ENCODE measurements around the gene CHMP1A.

Gene CHMP1A

DNA sequence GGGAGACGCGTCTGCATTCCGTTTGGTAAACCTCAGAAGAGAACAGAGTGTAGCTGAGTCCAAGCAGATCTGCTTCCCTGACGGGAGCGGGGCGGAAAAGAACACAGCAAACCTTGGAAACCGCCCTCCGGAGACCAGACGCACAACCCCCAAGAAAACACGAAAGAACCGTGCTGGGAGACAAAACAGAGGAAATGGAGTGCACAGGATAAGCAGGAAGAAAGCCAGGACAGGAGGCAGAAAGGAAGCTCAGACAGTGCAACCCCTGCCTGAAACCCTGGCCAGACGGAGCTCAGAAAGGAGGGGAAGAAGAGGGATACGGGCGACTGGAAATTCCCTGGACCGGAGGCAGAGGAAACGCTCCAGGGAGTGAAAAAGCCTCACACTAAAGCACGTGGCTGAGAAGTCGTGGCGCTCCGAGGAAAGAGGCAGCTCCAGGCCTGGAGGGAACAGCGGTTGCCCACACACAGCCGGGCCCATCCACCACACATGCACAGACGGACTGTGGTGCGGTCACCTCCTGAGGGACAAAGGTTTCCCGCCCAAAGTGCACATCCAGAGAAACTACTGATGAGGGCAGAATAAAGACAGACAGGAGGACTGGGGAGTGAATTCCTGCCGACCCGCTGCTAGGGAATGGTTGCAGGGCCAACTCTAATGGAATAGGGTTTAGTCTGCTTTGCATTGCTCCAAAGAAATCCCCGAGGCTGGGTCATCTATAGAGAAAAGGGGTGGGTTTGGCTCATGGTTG, 33.8 kb downstream of the CHMP1A start:
- DNase-seq, result no peak

DNA sequence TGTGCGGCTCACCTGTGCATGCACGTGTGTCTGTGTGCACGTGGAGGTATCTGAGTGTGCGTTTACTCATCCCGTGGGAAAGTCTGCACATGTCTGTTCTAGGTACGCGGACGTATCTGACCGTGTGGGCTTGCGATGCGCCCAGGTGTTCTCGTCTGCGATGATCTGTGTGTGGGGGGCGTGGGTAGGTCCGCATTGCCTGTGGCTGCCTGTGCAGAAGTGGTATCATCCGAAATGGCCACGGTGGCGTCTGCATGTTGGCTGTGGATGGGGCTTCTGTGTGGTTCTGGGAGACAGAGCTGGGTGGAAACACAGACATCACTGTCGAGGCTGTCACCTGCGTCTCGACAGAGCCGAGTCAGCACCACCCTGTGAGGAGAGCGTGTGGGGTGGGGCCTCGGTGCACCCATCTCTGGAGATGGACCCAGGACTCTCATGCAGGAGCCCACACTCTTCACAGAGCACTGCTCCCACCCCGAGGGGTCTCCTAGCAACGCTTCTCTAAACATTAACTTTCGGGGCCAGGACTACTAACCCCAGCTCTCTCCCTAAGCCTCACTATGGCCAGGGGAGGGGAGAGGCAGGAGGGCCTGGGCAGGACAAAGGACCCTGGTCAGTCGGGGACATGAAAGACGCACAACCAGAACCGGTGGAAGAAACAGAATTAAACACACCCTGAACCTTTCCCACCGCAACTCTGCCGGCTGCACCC, 35.7 kb downstream of the CHMP1A start:
- no peak for DNase-seq

DNA sequence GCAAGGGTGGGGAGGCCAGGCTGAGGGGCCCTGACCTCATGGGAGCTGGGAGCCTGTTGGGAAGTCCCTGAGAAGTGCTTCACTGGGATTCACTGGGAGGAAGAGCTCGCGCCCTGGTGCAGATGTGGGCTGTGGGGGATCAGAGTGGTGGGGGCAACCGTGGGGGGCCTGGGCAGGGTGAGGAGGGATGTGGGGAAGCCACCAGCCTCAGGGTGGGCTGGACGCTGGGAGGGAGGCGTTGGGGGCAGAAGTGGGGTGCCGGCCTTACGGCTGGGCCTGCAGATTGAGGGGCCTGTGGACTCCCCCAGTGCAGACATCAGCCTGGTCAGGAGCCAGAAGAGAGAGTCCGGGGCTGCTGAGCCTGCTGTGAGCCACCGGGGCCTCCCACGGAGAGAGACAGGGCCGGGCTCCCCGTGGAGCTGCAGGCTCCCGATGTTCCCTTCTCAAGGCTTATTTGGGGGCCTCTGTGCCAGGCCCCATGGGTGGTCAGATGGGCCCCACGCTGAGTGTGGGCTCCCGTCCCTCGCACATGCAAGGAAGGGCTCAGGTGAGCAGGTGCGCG, 36.3 kb downstream of the CHMP1A start:
- DNase-seq, result no peak

DNA sequence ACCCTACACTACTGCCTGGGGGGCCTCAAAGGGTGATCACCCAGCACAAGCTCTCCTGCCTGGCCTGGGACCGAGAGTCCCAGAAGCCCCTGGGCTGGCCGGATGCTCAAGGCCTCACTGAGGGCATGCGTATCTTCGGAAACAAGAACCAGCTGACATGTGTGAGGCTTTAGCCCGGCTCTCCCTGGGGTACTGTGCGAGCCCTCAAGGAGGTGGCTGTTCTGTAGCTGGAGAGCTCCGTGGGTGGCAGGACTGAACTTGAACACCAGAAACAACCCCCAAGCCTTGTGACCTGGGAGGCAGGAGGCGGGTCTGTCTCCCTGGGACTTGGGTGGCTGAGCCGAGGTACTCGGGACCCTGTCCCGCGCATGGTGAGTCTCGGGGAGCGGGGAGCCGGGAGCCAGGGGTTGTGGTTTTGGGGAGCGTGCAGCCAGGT, 37.1 kb downstream of the CHMP1A start:
- DNase-seq, result no peak

DNA sequence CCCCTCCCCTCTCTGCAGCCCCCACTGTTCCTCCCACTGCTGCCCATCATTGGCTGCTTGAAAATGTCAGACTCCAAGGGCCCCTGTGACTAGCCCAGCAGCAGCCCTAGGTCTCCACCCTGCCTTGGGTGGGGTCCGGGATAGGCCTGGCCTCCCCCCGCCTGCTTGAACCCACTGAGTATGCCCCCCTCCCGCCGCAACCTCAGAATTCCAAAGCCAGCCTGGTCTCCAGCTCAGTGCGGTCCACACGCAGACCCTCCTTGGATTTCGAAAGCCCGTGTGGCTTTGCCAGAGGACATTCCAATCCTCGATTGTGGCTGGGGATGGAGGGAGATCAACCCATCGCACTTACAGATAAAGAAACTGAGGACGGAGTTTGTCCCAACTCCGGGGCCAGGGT, 37.7 kb downstream of the CHMP1A start:
- no peak for DNase-seq

DNA sequence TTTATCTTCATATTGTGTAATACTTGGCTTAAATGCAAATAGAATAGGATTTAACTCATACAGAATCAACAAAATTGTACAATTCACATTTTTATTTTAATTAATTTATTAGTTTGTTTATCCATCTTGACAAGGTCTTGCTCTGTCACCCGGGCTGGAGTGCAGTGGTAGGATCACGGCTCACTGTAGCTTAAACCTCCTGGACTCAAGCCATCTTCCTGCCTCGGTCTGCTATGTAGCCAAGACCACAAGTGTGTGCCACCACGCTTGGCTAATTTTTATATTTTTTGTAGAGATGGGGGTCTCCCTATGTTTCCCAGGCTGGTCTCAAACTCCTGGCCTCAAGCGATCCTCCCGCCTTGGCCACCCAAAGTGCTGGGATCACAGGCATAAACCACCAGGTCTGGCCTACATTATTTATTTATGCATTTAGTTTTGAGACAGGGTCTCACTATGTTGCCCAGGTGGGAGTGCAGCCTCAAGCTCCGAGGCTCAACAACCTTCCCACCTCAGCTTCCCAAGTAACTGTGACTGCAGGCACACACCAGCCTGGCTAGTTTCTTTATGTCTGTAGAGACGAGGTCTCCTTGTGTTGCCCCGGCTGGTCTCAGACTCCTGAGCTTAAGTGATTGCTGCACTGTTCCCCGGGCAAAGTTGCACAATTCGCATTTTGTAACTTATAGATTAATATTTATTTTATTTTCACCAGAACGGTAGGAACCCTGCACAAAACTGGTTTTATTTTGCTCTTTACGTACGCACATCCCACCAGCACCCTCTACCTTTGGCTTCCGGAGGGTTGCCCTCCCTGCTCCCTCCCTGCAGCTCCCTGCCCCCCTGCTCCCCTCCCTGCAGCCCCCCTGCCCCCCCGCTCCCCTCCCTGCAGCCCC, 39.2 kb downstream of the CHMP1A start:
- no peak for DNase-seq

DNA sequence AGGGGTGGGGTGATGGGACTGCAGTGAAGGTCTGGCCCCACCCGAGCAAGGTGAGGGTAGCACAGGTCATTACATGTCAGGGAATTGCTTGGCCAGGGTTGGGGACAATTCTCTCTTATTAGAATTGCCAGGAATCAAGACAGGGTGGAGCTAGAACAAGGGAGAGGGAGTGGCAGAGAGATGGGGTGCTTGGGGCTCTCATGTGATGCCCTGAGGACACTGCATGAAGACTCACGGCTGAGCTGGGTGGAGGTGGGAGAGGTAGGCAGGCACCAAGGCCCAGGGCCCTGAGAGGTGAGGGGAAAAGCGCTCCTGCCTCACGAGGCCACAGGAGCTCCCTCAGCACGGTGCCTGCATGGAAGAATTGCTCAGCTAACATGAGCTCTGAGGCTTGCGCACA, 40.5 kb downstream of the CHMP1A start:
- no peak for DNase-seq

DNA sequence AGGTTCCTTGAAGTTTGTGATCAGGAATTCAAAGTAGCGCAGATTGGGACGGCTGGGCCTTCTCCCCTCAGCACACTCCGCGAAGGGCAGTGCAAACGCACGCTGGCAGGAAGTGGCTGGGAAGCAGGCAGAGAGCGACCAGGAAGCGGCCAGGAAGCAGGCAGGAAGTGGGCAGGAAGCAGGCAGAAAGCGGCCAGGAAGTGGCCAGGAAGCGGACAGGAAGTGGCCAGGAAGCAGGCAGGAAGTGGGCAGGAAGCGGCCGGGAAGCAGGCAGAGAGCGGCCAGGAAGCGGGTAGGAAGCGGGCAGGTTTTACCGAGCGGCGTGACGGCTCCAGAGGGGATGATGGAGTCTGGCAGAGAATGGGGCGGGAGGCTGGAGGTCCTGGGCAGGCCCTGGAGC, 40.9 kb downstream of the CHMP1A start:
- DNase-seq, result peak; percentile 47

DNA sequence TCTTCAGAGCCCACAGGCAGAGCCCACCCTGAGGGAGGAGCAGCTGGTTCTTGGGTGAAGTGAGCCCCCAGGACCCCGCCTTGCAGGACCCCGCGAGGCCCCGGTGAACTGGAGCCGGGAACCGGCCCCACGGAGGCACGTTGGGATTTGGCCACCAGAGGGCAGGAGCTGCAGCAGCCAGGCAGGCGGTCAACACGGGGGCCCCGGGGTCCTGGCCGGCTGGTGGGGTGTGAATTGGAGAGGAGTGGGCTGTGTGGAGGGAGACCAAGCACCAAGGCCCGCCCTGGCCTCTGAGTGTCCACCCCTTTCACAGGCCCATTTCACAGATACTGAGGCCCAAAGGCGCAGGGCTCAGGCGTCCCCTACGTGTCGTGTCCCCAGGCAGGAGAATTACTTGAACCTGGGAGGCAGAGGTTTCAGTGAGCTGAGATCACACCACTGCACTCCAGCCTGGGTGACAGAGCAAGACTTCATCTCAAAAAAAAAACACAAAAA, 41.9 kb downstream of the CHMP1A start:
- peak; percentile 27 for DNase-seq

DNA sequence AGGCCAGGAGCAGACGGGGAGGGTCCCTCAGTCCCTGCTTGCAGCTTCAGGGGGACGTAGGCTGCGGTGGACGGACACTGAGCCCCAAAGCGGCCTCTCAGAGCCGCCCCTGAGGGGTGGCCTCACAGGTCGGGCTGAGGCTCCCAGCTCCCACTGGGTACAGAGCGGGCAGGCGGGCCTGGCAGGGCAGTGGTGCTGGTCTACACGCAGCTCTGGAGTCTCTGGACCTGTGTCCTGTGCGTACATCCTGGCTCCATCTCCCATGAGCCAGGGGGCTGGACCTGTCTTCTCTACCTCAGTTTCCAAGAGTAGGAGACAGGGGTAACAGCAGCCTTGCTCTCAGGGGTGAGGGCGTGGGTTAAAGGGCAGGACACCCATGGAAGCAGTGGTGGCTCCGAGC, 42.3 kb downstream of the CHMP1A start:
- no peak for DNase-seq

DNA sequence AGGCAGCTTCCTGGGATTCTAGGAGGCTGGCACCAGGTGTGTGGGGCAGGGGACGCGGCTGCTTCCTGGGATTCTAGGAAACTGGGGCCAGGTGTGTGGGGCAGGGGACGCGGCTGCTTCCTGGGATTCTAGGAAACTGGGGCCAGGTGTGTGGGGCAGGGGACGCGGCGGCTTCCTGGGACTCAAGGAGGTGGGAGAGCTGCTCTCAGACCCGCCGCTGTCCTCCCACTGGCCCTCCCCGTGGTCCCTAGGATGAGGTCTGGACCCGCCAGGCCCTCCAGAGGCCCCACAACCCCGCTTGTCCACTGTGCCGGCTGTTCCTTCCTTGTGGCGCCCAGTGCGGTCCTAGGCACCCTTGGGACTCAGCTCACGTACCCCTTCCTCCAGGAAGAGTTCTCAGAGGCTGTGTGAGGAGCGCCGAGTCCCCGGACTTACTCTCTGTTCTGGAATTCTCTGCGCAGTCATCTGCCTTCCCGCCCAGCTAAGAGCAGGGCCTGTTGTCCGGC, 43.5 kb downstream of the CHMP1A start:
- no peak for DNase-seq

DNA sequence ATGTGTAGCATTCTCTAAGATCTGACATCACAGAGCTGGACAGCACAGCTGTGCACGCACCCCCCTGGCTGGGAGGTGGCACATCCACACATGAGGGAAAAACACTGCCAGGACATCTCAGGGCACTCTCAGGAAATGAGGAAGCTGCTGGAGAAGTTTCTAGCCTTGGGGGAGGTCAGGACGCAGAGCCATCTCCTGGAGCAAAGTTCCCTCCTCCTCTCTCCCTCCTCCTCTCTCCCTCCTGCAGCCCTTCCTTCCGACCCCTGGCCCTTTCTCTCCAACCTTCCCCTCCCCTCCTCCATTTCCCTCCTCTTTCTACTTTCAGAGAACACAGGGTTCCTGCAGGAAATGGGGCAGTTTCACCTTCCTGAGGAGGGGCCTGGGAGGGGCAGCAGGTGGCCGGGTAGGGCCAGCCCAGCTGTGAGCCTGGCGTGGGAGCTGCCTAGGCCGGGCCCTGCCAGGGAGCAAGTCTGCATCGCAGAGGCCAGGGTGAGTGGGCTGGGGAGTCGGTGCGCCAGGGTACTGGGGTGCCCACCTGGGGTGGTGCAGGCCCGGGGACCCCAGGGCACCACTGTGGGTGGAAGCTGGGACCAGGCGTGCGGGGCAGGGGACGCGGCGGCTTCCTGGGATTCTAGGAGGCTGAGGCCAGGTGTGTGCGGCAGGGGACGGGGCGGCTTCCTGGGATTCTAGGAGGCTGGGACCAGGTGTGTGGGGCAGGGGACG, 44.1 kb downstream of the CHMP1A start, which contains the start of gene DPEP1:
Gene DPEP1, plus strand, starts transcription at position 412 of the 723 bp plus-strand sequence. CDS start 16,769 bp downstream, outside the sequence.
- no peak for DNase-seq

DNA sequence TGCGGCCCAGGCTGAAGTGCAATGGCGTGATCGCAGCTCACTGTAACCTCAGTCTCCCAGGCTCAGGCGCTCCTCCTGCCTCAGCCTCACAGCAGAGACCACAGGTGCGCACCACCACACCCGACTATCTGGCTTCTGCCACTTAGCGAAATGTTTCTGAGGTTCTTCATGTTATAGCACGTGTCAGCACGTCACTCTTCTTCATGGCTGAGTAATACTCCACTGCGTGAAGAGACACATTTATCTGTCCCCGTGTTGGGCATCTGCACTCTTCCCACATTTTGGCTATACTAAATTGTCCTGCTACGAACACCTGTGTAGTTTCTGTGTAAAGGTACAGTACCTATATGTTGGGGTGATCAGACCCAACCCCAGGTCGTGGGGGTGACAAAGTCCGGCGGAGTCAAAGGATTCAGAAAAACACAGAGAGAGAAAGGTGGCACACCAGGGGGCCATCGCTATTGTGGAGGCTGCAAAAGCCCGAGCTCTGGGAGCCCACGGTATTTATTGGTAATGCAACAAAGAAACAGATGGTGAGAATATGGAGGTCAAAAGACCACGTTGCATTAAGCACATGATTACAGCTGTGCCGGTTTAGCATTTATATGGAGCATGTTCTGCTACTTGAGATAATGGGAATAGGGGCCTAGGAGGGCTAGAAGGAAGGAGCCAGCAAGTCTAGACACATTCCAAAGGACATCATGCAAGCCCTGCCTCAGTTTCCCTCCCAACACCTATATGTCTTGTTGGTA, 44.9 kb downstream of the CHMP1A start:
- no peak for DNase-seq

DNA sequence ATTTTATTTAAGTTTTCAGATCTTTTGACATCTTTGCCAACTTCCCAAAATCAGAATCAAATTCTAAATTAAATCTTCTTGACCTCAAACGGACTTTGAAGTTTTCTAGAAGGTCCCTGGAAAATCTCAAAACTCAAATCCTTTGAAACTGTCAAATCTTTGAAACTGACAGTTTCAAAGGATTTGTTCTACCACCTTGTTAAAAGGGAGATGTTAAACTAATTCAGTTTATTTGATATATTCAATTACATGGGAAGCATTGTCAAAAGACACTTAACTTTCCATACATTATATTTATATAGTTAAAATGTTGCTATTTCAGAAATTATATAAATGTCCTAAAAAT, 47.4 kb downstream of the CHMP1A start:
- no peak for DNase-seq

DNA sequence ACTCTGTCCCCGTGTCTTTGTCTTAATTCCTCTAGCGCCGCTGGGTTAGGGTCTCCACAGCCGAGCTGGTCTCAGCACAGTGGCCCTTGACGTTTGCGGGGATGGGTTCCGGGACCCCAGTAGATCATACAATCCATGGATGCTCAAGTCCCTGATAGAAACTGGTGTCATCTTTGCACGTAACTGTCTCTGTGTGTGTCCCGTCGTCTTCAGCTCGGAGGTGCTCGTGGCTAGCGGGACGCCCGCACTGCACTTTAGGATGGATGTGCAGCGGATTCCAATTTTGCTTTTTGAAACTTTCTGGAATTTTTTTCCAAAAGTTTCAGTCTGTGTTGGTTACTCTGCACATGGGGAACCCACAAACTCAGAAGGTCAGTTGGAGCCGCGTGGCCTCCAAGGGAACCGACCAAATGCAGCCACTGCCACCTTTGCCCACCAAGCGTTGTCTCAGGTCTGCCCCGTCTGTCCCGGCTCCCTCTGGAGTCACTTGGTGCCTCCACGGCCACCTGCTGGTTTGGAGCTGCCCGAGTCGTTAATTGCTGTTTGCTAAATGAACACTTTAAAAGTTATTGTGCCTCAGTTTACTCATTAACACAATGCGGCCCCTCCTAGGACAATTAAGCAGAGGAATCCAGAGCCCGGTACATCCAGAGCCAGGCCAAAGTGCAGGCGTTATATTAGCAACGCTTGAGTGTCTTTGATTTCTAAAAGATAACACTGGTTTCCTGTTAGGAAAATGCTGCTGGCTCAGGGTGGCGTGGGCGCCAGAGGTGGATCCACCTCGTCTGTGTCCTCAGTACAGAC, 49.4 kb downstream of the CHMP1A start:
- no peak for DNase-seq

DNA sequence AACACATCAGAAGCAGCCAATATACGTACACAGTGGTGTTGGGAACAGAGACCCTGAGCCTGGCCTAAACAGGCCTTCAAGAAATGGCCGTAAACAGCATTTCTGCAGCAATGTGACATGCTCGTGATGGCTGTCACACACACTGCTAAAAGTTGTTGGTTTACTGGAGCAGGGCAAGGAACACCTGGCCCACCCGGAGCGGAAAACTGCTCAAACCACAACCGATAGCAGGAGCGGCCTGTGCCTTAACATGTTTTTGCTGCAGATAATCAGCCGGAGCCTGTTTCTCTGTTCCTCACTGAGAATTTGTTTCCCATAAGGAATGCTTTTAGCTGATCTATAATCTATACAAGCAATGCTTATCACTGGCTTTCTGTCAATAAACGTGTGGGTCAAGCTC, 50.1 kb downstream of the CHMP1A start:
- no peak for DNase-seq

DNA sequence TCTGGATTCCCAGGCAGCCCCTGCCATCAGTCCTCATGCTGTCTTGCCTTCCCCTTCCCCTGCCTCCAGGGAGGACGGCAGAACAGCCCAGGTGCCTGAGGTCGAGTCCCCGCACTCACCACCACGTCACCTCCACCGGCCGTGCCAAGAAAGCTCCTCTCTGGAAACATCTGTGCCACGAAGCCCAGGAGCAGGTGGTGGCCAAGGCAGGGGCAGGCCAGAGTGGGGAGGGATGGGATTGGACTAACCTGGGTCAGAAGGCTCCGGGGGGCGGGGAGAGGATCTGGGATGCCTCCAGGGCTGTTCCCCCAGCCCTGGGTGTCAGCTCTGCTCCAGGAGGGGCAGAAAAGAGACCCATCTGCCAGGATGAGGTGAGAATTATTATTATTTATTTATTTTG, 51.5 kb downstream of the CHMP1A start:
- no peak for DNase-seq

DNA sequence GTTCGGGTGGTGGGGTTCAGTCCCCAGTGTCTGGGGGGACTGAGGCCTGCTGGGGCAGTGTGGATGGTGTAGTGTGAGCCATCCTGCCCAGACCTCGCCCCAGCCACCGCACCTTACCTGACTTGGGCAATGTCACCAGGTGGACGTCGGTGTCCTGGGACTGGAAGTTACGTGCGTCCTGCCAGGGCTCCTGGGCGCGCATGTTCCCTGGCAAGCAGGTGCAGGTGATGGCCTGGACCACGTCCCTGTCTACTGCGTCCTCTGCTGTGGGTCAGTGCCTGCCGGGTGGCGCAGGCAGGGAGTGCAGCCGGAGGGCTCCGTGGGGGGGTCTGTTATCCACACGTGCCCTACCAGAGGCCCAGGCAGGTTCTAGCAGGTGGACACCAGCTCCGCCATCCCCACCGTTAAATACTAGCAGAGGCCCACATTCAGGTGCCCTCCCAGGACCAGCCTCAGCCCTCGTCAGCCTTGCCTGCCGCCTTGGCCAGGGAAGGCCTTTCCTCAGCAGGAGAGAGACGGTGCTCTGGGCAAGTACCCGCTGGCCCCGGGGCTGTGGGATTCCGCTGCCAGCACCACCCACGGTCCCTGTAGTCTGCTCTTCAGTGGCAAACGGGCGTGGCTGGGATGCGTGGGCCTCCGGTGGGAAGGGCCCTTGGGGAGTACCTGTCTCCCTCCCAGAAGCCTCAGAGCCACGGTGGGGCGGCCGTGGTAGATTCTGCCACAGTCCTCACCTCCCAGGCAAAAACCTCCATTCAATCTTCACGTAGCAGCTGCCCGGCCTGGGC, 52.1 kb downstream of the CHMP1A start:
- DNase-seq, result no peak

DNA sequence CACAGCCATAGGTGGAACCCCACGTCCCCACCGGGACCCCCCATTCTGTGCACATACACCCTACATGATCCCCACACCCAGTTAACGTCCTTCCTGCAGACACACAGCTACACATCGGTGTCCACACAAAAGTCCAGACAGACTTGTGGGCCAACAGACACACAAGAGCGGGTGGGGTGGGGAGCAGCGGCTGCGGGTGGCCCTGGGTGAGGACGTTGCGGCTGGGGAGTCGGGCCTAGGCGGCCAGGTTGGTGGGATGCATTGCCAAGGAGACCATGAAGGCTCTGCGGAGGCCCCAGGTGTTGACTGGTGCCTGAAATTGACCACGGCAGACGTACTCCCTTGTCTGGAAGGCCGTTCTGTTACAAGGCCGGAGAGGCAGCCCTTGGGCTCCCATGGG, 52.7 kb downstream of the CHMP1A start:
- no peak for DNase-seq
